ENCODE measurements around the gene IQCF6. TPM values are rescaled to one million over a fixed set of nuclear protein-coding genes. Genes with fewer than 3 reads are reported as not detected.

IQCF6 gene
- total RNA-seq, 2 donors from 2014 or later = not detected

Other genes with a start within 250 kb of the IQCF6 start
- gene RAD54L2, start 240.5 kb downstream of the IQCF6 start, total RNA-seq = 10 to 100 TPM in 1 of 2 donors, 1 to 10 TPM in 1; 9.1 to 15.0 TPM
- 10 to 100 TPM; 44.1 TPM for gene TEX264, start 108.0 kb downstream of the IQCF6 start, total RNA-seq
- gene GRM2, start 72.2 kb downstream of the IQCF6 start, total RNA-seq = under 1 TPM; 0.15 to 0.50 TPM
- gene IQCF2, start 82.4 kb upstream of the IQCF6 start, total RNA-seq = not detected
- gene IQCF5, start 96.4 kb upstream of the IQCF6 start, total RNA-seq = not detected
- gene IQCF1, start 124.1 kb upstream of the IQCF6 start, total RNA-seq = not detected
- gene RRP9, start 162.7 kb upstream of the IQCF6 start, total RNA-seq = 10 to 100 TPM in 1 of 2 donors, 1 to 10 TPM in 1; 8.9 to 17.2 TPM
- 10 to 100 TPM; 13.2 to 13.4 TPM for gene PARP3, start 163.1 kb upstream of the IQCF6 start, total RNA-seq
- under 1 TPM in 1 of 2 donors, not detected in 1; 0.53 TPM for gene GPR62, start 176.1 kb upstream of the IQCF6 start, total RNA-seq
- 10 to 100 TPM; 49.1 to 68.3 TPM for gene PCBP4, start 188.2 kb upstream of the IQCF6 start, total RNA-seq
- 10 to 100 TPM; 22.0 to 22.1 TPM for gene ABHD14B, start 194.8 kb upstream of the IQCF6 start, total RNA-seq
- 10 to 100 TPM; 18.1 to 18.3 TPM for gene ABHD14A, start 195.8 kb upstream of the IQCF6 start, total RNA-seq
- gene ACY1, start 204.3 kb upstream of the IQCF6 start, total RNA-seq = 10 to 100 TPM; 21.8 to 24.8 TPM
- 100 to 1,000 TPM; 586 to 682 TPM for gene RPL29, start 216.7 kb upstream of the IQCF6 start, total RNA-seq

All from left cardiac atrium (tissue), 2 donors.